GM12878 (cell line): Measurements from ENCODE around the gene KCNK17.

ENCODE experiments used
- CBFB ChIP-seq: IDR thresholded peaks from 2 replicates; pipeline ENCODE4 v1.6.1; 2016; ENCODE audit warnings: antibody characterized with exemption, low read depth
- CHD1 ChIP-seq: IDR thresholded peaks from 2 replicates; pipeline ENCODE4 v1.6.1; 2012; ENCODE audit warnings: low read depth, low read length, improper control_type of control experiment
- CTCF ChIP-seq, 3 experiments: IDR thresholded peaks in 2 of 3; conservative IDR thresholded peaks in 1 of 3; 2 replicates each; pipeline ENCODE4 v1.5.1; 2011; ENCODE audit warnings: low read depth in 3 of 3, low read length in 3 of 3, mild to moderate bottlenecking in 3 of 3, control low read depth in 2 of 3, moderate library complexity in 2 of 3, inconsistent platforms in 1 of 3, mixed read lengths in 1 of 3; ENCODE audit not compliant: control insufficient read depth in 2 of 3, insufficient read depth in 1 of 3; ENCODE audit errors: extremely low read depth in 1 of 3
- EP300 ChIP-seq, 2 experiments: fragments of 150-350 bp in 1 of 2; IDR thresholded peaks; 2 replicates each; pipeline ENCODE4 v1.6.1; 2011 to 2012; ENCODE audit warnings: low read depth in 2 of 2, low read length in 2 of 2, borderline replicate concordance in 1 of 2, improper control_type of control experiment in 1 of 2, inconsistent platforms in 1 of 2; ENCODE audit not compliant: control insufficient read depth in 1 of 2
- ETV6 ChIP-seq, 2 experiments: fragments of 450-650 bp in 1 of 2; IDR thresholded peaks in 1 of 2; conservative IDR thresholded peaks in 1 of 2; 2 replicates each; pipeline ENCODE4 v1.6.1; 2014; ENCODE audit warnings: antibody characterized with exemption in 1 of 2, borderline replicate concordance in 1 of 2, low read depth in 1 of 2, mild to moderate bottlenecking in 1 of 2, moderate library complexity in 1 of 2
- HDAC2 ChIP-seq: fragments of 200-600 bp; sonication (generic); IDR thresholded peaks from 2 replicates; pipeline ENCODE4 v1.6.1; 2017
- IKZF1 ChIP-seq: fragments of 450-650 bp; conservative IDR thresholded peaks from 2 replicates; pipeline ENCODE4 v1.6.1; 2017; ENCODE audit warnings: antibody characterized with exemption, mild to moderate bottlenecking
- RAD21 ChIP-seq: IDR thresholded peaks from 2 replicates; pipeline ENCODE4 v1.6.1; 2011; ENCODE audit warnings: mild to moderate bottlenecking, low read depth, low read length, moderate library complexity; ENCODE audit not compliant: insufficient read depth
- SUPT20H ChIP-seq: IDR thresholded peaks from 2 replicates; pipeline ENCODE4 v1.6.1; 2011; ENCODE audit warnings: low read depth, mild to moderate bottlenecking, low read length, moderate library complexity, borderline replicate concordance; ENCODE audit not compliant: control insufficient read depth
- TCF7 ChIP-seq: IDR thresholded peaks from 2 replicates; pipeline ENCODE4 v1.6.1; 2014; ENCODE audit warnings: antibody characterized with exemption, borderline replicate concordance

GRCh38 chr6:39341937-39342336, 27.7 kb upstream of the KCNK17 start:
- no peak for TF ChIP-seq SUPT20H
- no peak for TF ChIP-seq HDAC2
- TF ChIP-seq EP300 (IDR thresholded peaks at IDR 0.05; ENCODE audit: borderline replicate concordance in 1 of 2, control insufficient read depth in 1 of 2, low read depth in 2 of 2, low read length in 2 of 2) = no peak
- no peak for TF ChIP-seq CTCF (IDR thresholded peaks at IDR 0.05 in 2 of 3, conservative IDR thresholded peaks at IDR 0.05 in 1 of 3; ENCODE audit: control insufficient read depth in 2 of 3, extremely low read depth in 1 of 3, insufficient read depth in 1 of 3, low read depth in 3 of 3, low read length in 3 of 3)
- TF ChIP-seq CHD1 = no peak
- no peak for TF ChIP-seq ETV6 (conservative IDR thresholded peaks at IDR 0.05 in 1 of 2, IDR thresholded peaks at IDR 0.05 in 1 of 2; ENCODE audit: borderline replicate concordance in 1 of 2, low read depth in 1 of 2)
- TF ChIP-seq CBFB = no peak
- TF ChIP-seq RAD21 = no peak
- TF ChIP-seq IKZF1 = no peak
- TF ChIP-seq TCF7 = no peak
